ENCODE data around the gene MAMDC2.

Gene MAMDC2

GRCh38 chr9:70060883-70061507 lies 17.3 kb downstream of the MAMDC2 start:
- no peak for DNase-seq (ENCODE audit: extremely low read depth in 1 of 2, low read depth in 1 of 2)

DNA sequence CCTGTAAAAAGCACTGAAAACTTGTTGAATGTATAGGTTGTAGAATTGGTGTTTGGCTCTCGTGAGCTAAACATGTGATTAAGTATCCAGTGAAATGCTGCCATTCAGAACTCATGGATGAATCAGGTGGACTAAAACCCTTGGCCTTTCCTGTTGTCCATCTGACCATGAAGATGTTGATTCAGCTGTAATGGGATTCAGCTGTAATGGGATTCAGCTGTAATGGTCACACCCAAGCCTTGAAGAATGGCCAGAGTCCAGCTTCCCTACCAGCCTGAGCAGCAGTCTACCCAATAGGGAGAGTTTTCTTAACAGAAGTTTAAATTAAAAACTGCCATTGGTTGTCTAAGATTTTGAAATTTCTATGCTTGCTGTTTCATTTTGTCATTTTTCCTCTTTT lies 18.1 kb downstream of the MAMDC2 start:
- no peak for DNase-seq (ENCODE audit: extremely low read depth in 1 of 2, low read depth in 1 of 2)

- no peak for DNase-seq (ENCODE audit: extremely low read depth in 1 of 2, low read depth in 1 of 2)
These were observed 20.8 kb downstream of the MAMDC2 start for GRCh38 chr9:70064496-70064895.

GRCh38 chr9:70065572-70065971 lies 21.9 kb downstream of the MAMDC2 start:
- DNase-seq (ENCODE audit: extremely low read depth in 1 of 2, low read depth in 1 of 2): no peak

- DNase-seq (ENCODE audit: extremely low read depth in 1 of 2, low read depth in 1 of 2): no peak
These were observed 22.8 kb downstream of the MAMDC2 start for GRCh38 chr9:70066418-70066817.

DNA sequence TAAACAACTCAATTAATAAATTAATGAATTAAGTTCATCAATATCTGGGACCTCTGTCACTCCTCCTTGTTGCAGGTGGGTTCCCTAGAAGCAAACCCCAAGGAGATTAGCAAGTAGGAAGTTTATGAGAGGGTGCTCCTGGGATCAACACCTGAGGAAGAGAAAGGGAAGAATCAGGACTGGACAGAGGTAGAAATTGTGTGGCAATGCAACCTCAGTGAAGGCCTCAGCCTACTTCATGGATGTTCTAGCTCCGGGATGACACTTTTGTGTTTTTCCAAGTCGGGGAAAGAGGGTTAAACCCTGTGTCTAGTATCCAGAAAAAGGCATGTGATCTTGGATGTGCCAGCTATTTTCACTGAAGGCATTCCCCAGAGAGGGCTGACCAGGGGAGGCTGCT lies 23.2 kb downstream of the MAMDC2 start:
- DNase-seq (ENCODE audit: extremely low read depth in 1 of 2, low read depth in 1 of 2): no peak

DNA sequence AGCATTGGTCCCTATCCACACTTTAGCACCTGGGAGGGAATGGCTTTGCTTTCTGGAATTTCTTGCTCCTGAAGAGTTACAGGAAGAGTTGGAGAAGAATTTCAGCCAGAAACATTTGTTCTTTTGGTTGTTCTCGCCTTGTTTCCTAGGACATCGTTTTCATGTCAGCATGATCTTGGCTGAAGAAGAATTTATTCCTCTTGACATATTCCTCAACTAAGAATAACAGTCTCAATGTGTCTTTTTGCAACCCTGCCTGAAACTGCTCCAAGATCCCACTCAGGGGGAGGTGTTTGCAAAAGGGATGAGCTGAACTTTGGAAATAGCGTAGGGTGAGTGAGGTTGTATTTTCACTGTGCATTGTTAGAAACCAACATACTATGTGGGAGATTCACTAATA lies 26.1 kb downstream of the MAMDC2 start:
- no peak for DNase-seq (ENCODE audit: extremely low read depth in 1 of 2, low read depth in 1 of 2)

- DNase-seq (ENCODE audit: extremely low read depth in 1 of 2, low read depth in 1 of 2): no peak
These were observed 29.5 kb downstream of the MAMDC2 start for GRCh38 chr9:70073193-70073592.

- DNase-seq (ENCODE audit: extremely low read depth in 1 of 2, low read depth in 1 of 2): no peak
These were observed 30.1 kb downstream of the MAMDC2 start for GRCh38 chr9:70073756-70074155.

GRCh38 chr9:70076678-70077077 lies 33.0 kb downstream of the MAMDC2 start:
- DNase-seq (ENCODE audit: extremely low read depth in 1 of 2, low read depth in 1 of 2): no peak

DNA sequence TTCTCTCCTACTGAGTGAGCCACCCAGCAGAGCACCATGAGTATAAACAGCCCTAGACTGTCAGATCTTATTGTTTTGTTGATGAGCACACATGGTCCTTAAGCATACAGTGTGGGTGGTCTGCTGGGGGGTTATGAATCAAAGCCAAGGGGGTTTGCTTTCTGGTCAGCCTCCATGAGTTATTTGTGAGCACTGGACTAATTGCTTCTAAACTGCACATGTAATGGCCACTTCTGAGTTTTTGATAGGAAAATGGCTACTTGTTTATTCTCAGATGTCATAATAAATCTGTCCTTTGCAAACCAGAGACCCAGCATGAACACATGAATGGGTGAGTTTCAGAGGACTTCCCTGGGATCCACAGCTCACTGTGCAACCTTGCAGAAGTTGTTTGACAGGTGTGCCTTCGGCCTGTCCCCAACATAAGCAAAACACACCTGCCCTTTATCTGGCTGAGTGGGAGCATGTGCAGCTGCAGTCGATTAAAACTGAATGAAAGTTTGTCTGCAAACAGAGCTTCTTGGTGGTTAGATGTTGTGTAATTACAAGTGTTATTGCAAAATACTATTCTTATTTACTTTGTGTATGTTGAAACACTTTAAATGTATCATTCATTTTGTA lies 35.9 kb downstream of the MAMDC2 start:
- DNase-seq (ENCODE audit: extremely low read depth in 1 of 2, low read depth in 1 of 2): no peak

GRCh38 chr9:70080481-70081119 lies 37.0 kb downstream of the MAMDC2 start:
- DNase-seq (ENCODE audit: extremely low read depth in 1 of 2, low read depth in 1 of 2): no peak

DNA sequence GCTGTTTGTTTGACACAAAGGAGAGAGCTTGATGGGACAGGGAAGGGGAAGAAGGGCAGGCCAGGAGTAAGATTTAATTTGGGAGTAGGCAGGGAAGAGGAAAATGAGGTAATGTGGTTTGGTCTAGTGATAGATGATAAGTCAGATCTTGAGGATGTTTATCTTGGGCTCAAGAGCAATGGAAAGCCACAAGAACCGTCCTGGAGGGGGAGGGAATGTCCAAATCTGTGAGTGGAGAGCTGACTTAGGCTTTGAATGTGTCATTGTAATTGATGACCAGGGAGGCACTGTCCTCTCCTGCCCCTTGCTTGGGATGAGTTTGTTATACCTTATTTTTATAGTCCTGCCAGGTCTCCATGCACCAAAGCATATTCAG lies 37.5 kb downstream of the MAMDC2 start:
- DNase-seq (ENCODE audit: extremely low read depth in 1 of 2, low read depth in 1 of 2): no peak

DNA sequence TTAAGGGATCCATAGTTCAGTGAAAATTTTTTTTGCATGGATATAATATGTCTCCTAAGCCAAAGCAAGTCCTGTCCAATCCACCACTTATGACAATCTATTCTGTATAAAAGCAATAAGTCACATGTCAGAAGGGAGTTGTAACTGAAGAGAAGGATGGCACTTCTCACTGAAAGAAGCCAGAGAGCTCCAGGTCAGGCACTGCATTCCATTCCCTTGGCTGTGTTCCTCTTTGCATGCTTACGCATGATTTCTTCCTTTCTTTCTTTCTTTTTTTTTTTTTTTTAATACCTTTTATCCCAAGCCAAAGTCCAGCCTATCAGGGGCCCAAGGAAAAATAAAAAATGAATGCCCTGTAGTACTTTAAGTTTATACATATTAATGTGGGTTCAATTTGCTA lies 39.8 kb downstream of the MAMDC2 start:
- DNase-seq (ENCODE audit: extremely low read depth in 1 of 2, low read depth in 1 of 2): no peak

- no peak for DNase-seq (ENCODE audit: extremely low read depth in 1 of 2, low read depth in 1 of 2)
These were observed 41.6 kb downstream of the MAMDC2 start for GRCh38 chr9:70085241-70085640.

DNA sequence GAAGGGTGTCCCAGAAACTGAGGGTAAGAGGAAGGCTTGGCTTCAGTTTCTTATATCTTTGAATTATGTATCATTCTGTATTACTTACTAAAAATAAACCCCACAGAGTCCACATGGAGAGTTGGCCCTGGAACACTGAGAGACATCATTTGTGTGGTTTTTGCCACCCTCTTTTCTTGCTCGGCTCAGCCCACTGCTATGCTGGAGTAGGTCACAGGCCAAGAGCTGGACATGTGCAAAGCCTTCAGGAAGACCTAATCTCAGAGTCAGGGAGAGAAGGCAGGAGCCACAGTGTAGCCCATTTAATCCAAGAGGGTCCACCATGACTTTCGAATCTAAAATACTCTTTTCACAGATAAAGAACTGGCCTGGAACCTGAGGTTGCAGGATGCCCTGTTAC lies 47.5 kb downstream of the MAMDC2 start:
- DNase-seq (ENCODE audit: extremely low read depth in 1 of 2, low read depth in 1 of 2): no peak

DNA sequence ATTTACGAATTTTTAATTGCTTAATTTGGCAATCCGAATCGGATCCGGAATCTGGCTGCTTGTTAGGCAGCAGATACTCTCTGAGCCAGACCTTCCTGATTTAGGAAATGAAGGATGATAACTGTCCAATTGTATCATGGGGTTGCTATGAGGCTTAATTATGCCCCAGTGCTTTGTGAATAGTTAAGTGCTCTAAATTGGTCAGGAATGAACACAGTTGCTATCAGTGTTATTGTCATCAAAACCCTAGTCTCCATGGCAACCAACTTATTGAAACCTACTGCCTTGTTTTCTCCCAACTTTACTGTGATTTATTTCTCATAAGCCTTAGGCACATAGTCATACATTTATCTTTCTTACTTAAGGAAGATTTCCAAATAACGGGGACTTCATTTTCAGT lies 47.9 kb downstream of the MAMDC2 start:
- DNase-seq (ENCODE audit: extremely low read depth in 1 of 2, low read depth in 1 of 2): no peak

DNA sequence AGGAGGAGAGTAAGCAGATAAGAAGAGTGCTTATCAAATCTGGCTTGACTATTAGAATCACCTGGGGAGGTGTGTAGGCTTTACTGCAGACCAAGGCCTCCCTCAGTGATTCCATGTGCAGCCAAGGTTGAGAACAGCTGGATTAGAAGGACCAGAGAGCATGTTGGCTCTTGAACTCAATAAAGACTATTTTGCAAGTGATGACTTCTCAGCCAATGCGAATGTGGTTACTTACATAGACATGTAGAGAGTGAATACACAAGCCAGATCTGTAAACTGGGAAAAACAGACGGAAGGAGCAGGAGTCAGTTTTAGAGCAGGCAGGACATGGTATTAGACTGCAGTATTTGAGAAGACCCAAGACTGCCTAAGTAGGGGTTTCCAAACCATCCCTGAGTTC lies 48.5 kb downstream of the MAMDC2 start:
- no peak for DNase-seq (ENCODE audit: extremely low read depth in 1 of 2, low read depth in 1 of 2)

DNA sequence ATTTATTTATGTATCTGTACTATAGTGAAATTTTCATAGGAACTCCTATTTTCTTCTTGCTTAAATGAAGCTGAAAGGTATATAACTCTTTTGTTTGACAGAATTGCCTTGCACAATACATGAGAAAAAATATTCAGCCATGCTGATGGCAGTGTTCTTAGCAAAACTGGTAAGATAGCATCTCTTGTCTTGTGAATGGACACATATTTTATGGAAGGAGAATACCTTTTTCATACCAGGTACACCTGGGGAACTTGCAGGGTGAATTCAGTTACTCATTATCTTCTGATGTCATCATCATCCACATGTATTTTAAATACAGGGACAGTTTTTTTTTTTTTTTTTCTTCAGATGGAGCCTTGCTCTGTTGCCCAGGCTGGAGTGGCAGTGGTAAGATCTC lies 49.4 kb downstream of the MAMDC2 start:
- DNase-seq (ENCODE audit: extremely low read depth in 1 of 2, low read depth in 1 of 2): no peak

DNA sequence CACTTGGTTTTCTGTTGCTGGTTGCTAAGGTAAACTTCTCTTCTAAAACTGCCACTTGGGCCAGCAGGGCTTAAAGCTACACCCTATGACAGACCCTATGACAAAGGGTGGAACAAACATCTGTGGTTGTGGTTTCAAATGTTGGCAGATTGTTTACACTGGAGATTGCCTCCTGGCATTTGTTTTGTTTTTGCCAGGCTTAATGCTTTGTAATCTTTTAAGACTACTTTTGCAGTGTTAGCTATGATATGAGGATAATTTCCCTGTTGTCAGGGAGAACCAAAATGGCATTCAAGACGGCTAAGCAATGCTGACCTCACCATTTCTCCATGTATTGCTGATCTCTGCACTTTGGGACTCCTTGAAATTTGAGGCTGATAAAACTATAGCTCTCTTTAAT lies 50.3 kb downstream of the MAMDC2 start:
- DNase-seq (ENCODE audit: extremely low read depth in 1 of 2, low read depth in 1 of 2): no peak

- DNase-seq (ENCODE audit: extremely low read depth in 1 of 2, low read depth in 1 of 2): no peak
These were observed 51.1 kb downstream of the MAMDC2 start for GRCh38 chr9:70094747-70095146.

DNA sequence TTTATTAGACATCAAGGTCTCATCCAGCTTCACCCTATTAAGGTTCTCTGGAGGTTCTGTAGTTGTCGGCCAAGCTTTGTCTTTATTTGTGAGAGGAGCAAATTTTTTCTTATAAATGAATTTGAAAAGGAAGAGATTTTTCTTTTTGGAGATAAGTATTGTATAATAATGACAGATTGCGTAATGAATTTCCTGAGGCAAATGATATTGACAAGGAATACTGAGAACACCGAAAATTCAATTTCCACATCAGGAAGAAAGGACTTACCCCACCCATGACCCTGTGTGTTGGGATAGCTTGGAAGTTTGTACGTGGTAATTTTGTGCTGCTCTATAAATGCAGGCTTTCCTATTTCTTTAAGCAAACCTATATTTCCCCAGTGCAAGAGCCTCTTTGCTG lies 53.5 kb downstream of the MAMDC2 start:
- no peak for DNase-seq (ENCODE audit: extremely low read depth in 1 of 2, low read depth in 1 of 2)

GRCh38 chr9:70100362-70100761 lies 56.7 kb downstream of the MAMDC2 start:
- no peak for DNase-seq (ENCODE audit: extremely low read depth in 1 of 2, low read depth in 1 of 2)

Data from stimulated activated CD8-positive, alpha-beta memory T cell treated with anti-CD3 and anti-CD28 coated beads, Interleukin-7, amount 100 ng/mL, for 48 hours (primary cell).